ENCODE data around the gene BNC2. TPM values are rescaled to one million over a fixed set of nuclear protein-coding genes. Genes with fewer than 3 reads are reported as not detected.
A peak's percentile ranks its signal among the peaks of the same experiment; 100 is the strongest.

BNC2 gene
- total RNA-seq, 1 donor from 2014 or later: 16.8 TPM

DNA sequence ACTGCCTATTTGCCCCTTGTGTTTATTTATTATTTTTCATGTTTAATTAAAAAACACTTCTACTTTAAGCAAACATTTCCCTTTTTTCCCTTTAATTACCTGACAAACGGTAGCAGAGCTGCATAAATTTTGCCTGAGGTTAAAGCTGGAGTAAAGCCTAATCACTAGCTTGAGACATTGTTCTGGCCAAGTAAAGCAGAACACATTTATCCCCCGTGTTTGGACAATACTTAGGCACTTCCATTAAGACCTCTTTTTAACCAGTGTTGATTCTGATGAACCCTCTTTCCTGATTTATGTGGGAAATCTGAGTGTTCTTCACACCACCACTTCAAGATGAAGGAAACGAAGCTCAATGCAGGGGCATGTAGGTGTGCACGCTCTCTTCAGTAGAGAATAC lies 54.5 kb downstream of the BNC2 start:
- DNase-seq (ENCODE audit: low read depth, low spot score): no peak

DNA sequence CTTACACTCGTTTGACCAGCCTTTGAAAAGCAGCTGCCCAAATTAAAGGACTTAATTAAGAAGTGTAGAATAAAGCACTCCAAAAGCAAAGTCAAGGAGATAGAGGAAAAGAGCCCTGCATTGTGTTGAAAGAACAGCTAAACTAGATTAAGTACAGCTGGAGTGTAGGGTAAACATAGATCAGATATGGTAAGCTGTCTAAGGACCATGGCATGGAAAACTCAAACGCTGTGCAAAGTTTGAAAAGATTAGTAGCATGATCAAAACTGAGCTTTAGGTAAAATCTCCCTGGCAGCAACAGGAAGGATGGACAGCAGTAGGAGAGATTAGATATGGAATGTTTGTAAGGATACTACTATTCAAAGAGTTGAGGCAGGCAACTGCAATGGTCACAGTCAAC lies 55.4 kb downstream of the BNC2 start:
- no peak for DNase-seq (ENCODE audit: low read depth, low spot score)

DNA sequence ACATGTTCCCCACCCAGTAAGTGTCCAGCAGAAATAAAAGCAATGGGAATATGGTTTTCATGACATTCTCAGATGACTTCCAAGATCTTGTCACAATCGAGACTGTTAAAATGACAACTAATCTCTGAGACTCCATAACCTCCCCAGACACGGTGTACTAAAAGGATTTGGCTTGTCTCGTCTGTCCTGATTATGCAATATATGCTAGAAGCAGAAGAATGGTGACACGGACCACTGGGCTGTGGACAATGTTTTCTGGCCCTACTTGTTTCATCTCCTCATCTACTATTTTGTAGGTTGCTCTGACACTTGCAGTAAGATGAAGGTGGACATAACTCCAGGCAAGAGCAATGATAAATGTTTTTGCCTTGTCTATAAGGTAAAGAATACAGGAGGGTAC lies 56.6 kb downstream of the BNC2 start:
- no peak for DNase-seq (ENCODE audit: low read depth, low spot score)

DNA sequence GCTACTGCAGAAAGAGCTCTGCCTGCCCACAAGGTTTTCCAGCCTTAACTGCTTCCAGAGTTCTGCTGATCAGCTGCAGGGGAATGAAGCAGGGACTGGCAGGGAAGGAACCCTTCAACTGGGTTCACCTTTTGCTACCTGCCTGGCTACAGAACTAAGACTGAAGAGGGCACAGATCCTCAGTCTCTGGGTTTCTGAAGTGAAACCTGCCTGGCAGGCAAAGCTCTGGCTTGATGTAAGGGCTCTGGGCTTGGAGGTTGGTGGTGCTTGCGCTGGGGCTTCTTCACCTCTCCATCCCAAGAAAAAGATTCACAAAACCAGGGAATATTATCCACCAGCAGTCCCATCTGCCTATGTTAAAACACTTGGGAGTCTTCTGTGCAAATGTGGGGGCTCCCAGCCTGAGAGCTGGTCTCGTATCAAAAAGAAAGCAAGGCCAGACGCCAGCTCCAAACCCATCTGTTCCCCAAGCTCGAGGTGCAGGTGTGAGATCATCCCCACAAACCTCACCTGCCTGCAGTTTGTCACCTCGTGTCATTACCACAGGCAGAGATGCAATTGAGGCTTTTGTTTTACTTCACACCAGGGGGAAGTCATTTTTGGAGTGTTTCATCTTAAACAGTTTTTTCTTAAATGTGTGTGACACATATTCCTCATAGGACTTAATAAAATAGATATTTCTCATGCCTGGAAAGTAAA lies 58.3 kb downstream of the BNC2 start:
- no peak for DNase-seq (ENCODE audit: low read depth, low spot score)

DNA sequence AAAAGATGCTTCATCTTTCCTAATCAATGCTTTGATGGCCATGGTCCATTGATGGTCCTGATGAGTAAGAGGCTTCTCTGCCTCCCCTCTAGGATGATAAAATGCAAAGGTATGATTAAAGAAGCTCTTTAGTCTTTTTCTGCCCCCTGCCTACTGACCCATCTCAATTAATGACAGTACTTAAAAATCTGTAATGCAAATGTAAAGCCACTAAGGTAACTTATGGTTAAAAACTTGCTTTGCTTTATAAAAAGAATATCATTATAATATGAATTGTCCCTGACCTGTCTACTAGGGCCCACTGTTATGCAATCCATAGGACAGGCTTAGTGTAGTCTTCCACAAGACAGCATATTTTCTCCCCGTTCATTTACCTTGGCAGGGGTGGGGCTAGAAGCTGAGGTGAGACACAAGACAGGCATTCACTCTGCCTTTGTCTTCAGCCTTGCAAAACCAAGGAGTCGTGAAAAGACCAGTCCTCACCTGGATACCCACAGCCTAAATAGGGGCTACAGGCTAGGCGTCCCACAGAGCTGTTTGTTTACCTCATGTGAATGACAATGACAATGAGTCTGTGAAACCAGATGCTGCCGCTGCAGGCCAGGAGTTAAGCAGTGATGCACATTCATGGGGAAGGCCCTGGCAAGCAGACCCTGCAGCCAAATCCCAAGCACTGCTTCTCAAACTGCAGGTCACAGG lies 60.4 kb downstream of the BNC2 start:
- DNase-seq (ENCODE audit: low read depth, low spot score): no peak

DNA sequence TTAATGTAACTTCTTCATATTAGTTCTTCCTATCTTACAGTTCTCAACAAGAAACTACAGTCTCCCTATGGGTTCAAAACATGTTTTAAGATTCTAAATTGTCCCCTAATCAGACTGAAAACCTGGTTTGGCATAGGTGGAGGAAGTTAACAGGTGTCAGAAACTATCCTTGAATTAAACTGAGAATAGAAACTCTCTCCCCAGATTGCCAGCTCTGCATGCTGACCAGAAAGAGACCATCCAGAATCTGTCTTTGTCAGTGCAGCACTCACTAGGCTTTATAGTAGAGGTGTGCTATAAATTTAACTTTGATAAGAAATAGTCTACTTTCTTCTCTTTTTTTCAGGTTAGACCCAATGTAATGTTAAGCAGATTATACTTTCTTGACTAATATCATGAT lies 63.8 kb downstream of the BNC2 start:
- no peak for DNase-seq (ENCODE audit: low read depth, low spot score)

DNA sequence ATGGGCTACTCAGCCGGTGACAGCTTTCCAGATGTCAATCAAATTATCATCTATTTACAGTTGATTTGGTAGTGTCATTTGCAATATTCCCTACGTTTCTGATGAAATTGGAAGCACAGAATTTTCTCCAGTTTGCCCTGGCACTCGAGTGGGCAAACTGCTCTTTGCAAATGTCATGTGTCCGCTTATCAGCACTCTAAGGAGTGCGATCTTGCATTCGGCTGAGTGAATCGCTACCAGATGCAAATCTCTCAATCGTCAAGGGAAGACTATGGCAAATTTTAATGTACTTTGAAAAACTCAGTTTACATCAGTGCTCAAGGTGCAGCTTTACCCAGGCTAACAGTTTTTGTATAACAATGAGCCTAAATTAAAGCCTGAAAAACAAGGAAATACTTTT lies 66.8 kb downstream of the BNC2 start:
- DNase-seq (ENCODE audit: low read depth, low spot score): no peak

DNA sequence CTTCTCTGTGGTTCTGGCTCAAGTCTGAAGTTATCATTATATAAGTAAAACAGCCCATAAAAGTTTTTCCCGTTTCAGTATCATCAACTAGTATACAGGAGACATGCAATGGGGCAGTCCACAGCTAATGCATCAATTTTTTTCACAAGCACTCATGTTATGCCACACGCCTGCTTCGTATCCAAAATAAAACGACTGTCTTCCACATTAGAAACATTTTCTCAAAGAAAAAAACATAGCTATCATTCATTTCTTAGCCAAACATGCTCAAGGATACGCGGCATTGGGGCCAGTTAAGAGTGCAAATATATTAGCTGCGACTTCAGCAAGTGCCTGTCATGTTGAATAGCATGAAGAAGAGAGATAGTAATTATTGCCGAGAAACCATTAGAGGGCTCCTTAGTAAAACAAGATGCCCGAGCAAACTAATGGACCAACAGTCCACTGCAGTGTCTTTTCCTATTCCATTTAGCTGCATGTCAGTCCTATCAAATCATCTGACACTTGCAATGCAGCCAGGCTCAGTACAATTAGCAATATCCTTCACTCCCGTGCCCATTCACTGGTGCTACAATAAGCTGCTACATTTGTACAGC lies 68.5 kb downstream of the BNC2 start:
- no peak for DNase-seq (ENCODE audit: low read depth, low spot score)

DNA sequence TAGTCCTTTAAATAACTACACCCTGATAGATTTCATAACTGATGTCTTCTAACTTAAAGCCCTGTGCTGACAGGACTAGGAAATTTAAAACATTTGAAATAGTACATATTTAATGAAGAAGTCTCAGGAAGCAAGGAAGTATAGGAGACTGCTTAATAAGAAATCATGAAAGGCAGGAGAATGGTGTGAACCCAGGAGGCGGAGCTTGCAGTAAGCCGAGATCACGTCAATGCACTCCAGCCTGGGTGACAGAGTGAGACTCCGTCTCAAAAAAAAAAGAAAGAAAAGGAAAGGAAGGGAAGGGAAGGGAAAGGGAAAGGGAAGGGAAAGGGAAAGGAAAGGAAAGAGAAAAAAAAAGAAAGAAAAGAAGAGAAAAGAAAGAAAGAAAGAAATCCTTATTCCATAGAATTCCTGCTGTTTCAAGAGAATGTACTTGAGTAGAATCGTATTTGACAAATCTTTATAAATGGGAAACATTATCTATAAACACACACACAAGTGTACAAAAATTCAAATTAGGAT lies 74.1 kb downstream of the BNC2 start:
- DNase-seq (ENCODE audit: low read depth, low spot score): no peak

DNA sequence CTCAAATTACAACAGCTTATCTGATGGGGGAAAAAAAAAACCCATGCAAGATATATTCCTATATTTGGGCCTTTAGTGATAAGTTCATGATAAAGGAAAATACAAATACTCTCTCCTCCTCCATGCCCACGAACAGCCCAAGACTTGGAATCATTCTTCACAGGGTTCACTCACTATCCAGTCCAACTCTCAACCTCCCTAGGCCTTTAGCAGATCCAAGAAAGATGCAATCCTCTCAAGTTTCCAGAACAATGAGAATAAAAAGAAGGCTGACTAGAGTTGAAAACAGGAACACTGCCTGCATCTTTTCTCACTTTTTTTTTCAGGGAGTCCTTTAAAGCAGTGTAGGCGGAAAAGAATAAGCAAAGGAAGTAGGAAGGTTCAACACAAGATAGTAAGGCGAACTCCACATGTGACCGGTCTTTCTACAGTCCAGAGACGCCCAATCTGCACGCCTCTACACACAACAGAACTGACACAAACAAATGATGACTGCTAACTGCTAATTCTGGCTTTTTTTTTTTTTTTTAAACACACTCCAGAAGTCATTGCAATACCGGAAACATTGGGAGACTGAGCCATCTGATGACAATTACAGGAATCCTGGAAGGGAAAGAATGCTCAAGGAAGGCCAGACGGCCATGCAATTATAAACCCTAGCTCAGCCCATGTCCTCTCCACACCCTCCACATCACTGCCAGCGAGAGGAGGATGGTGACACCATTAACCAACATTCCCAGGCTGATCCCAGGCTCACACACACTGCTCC lies 75.4 kb downstream of the BNC2 start:
- DNase-seq (ENCODE audit: low read depth, low spot score): peak; percentile 33

DNA sequence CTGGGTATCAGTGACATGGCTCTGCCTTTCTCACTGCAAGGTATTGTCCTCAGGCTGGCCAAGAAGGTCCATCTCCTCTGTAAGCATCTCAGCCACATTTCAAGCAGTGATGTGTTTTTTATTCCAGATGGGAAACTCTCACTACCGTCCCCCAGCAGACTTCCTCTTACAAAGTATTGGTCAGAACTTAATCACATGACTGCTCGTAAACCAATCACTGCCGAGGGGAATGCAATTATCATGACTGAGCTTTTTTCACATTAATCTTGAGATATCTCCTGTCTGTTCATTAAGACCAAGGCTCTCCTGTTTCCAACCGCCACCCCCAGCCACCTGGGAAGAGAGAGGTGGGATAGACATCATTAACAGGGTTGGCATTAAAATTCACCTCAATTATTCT lies 76.4 kb downstream of the BNC2 start:
- no peak for DNase-seq (ENCODE audit: low read depth, low spot score)

DNA sequence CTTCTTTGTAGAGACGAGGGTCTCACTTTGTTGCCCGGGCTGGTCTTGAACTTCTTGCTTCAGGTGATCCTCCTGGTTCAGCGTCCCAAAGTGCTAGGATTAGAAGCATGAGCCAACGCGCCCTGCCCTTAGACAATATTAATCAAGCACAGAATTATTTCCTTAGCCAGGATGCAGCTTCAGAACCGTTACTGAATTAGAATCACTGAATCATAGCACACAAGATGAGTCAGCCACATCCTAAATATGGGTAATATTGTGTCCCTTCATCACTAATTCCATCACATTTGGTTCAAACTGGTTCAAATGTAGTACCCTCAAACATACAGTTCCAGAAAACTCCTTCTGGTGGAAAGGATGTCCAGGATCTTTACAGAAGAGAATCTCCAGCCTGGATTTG lies 82.7 kb downstream of the BNC2 start:
- no peak for DNase-seq (ENCODE audit: low read depth, low spot score)

DNA sequence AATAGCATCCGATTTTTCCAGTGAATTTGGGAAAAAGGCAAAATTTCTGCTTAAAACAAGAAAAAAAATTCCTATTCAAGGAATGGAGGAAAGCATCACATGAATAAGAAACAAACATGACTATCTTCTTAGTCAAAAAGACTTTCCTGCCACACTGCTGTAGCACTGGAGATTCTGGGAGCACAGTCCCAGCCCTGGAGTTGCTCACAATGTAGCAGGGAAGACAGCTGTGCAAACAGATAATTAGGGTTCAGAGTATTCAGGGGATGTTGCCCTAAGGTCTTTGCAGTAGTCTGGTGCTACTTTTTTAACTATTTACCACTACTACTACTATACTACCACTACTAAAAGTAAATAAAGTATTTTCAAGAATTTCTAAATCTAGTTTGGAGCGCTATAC lies 86.5 kb downstream of the BNC2 start:
- no peak for DNase-seq (ENCODE audit: low read depth, low spot score)

DNA sequence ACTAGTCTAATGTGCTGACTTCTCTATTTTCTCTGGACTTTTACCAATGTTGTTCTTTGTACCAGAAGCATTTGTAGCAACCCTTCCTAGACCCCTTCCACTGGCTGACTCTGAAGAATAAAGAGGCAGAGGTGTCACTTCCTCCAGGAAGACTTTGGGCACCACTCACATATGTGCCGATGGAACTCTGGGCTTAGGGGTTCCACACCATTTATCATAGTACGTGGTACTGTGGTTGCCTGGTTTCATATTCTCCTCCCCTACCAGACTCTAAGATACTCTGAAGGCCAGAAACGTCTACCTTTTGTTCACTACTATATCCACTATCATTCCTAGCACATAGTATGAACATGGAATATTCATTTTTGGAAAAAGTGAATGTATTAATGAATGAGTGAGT lies 88.0 kb downstream of the BNC2 start:
- DNase-seq (ENCODE audit: low read depth, low spot score): no peak

DNA sequence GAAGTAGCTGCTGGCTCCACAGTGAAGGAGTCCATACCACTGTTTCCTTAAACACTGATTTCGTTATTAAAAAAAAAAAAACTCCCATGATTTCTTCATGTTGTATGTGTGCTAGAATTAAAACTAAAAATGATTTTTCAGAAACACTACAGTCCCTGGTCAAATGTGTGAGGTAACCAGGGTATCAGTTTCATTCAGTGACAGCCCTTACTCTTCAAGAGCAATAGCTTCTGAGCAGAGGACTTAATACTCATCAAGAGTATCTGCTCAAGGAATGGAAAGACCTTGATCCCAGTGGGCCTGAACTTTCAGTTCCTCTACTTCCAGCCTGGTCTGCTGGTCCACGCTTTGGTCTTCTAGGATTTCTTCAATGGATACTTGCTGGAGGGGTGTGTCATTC lies 95.1 kb downstream of the BNC2 start:
- no peak for DNase-seq (ENCODE audit: low read depth, low spot score)

DNA sequence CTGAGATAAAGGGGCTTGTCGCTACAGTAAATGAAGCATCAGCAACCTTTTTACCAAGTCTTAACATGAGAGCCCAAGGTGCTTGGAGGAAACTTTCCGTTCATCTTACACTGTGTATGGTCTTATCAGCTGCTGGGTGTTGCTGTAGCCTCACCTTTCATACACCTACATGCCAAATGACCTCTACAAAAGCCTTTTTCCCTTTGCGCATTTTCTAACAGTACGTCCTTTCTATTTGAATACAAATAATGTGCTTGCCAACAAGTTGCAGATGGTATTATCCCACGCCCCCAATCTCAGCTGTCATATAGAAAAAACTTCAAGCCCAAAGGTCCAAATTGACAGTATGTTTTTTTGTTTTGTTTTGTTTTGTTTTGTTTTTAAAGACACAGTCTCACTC lies 96.9 kb downstream of the BNC2 start:
- DNase-seq (ENCODE audit: low read depth, low spot score): no peak

DNA sequence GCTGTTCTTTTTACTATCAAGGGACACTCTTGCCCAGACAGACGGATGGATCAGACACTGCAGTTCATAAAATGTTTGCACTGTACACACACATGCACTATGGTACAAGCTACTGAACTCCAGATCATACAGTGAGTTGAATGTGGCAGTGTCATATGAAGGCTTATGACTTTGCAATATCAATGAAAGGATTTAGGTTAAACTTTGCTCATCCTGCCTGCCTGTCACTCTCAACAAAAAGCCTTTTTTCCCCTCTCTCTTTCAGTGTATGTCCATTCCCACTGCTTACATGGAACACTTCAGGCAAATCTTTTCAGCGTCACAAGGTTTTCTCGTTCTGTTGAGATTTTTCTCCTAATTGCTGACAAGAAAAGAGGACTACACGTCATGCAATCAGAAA lies 97.4 kb downstream of the BNC2 start:
- DNase-seq (ENCODE audit: low read depth, low spot score): no peak

DNA sequence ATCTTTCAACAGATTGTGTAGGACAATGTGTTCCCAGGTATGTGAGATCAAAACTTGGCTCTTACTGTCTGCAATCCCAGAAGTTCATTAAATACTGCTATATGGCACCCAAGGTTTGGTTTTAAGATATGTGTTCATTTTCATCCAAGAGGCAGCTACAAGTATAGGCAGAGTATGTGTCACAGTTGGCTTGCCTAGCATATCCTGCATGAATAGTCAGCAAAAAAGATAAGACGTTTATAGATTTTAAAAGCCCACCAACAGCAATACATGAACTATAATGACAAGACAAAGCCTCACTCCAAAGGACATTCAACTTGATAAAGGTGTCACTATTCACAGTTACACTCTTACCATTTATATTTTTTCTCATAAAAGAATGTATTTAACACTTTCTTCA lies 99.1 kb downstream of the BNC2 start:
- no peak for DNase-seq (ENCODE audit: low read depth, low spot score)

DNA sequence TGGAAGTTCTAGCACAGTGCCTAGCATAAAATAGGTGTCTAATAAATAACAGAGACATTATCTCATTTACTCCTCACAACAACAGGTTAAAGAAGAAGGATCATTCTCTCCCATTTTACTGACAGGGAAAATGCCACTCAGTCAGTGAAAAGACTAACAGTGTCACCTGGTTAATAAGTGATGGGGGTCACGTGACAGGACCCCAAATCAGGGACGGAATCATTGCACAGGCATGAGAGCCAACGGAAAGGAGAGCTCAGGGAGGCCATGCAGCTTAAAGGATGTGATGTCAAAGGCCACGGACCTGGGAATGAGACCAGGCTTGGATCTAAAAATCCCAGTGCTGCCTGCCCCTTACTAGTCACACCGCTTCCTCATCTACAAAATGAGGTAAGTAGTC lies 101.2 kb downstream of the BNC2 start:
- no peak for DNase-seq (ENCODE audit: low read depth, low spot score)

DNA sequence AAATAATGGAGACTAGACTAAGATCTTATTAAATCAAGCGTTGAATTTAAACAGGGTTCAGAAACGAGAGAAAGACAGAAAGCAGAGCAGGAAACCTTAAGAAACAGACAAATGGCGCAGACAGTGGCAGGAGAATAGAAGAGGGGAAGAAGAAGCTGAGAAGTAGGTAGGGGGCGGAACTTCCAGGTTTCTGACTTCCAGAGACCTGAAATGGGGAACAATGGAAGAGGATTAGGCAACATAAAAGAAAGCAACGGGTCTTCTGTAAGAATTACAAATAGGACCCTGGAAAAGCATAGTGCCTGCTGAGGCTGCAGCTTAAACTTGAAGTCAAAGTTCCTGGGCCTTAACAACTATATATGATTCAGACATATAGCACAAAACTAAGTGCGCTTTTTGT lies 101.7 kb downstream of the BNC2 start:
- DNase-seq (ENCODE audit: low read depth, low spot score): no peak

DNA sequence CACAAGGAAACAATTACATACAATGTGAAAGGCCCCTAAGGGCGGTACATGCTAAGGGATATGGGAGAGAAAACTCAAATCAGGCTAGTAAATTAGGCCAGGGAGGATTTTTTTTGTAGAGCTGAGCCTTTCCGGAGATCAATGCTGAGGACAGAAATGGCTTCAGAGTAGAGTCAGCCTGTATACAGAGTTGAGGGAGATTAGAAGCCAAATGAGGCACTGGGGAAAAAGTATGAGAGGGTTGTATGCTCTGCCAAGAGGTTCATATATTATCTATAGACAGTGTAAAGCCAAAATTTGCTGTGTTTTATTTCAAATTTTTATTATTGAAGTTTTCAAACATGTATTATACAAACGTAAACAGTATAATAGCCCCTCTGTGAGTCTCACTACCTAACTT lies 103.1 kb downstream of the BNC2 start:
- DNase-seq (ENCODE audit: low read depth, low spot score): no peak

DNA sequence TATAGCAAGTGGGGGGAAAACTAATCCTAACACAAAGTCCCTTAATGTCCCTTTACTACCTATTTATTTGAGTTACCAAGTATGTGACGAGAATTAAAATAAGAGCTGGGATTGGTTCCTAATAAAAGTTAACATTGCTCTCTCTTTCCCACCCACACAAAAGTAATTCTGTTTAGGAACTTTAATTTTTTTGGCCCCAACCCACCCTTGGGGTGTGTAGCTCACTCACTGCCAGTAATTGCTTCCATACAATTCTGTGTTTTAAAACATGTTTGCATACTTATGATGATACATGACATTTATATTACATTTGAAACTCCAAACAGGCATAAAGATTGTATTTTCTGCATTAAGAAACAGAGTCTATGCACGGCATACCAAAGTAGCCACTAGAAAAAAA lies 106.5 kb downstream of the BNC2 start:
- DNase-seq (ENCODE audit: low read depth, low spot score): no peak
